HepG2 (cell line): Measurements from ENCODE around the gene ACOT8. TPM values are rescaled to one million over a fixed set of nuclear protein-coding genes. Genes with fewer than 3 reads are reported as not detected.

Experiments
- CC2D1A ChIP-seq: sonication (generic); formaldehyde crosslinking; IDR thresholded peaks from 2 replicates; pipeline ENCODE4 v1.8.1; 2023; ENCODE audit warnings: mild to moderate bottlenecking, missing genetic modification reagents
- ELF3 ChIP-seq: IDR thresholded peaks from 2 replicates; pipeline ENCODE4 v1.6.1; 2016; ENCODE audit warnings: missing genetic modification reagents, missing compliant biosample characterization
- ERF ChIP-seq: IDR thresholded peaks from 2 replicates; pipeline ENCODE4 v1.6.1; 2018; ENCODE audit warnings: missing biosample characterization, missing genetic modification reagents
- GFI1 ChIP-seq: sonication (generic); formaldehyde crosslinking; IDR thresholded peaks from 2 replicates; pipeline ENCODE4 v1.5.0; 2020; ENCODE audit warnings: missing genetic modification reagents, mild to moderate bottlenecking, borderline replicate concordance
- JARID2 ChIP-seq: sonication (generic); formaldehyde crosslinking; IDR thresholded peaks from 2 replicates; pipeline ENCODE4 v1.8.1; 2023; ENCODE audit warnings: missing genetic modification reagents, inconsistent platforms; ENCODE audit not compliant: insufficient replicate concordance
- MEF2D ChIP-seq: sonication (generic); formaldehyde crosslinking; IDR thresholded peaks from 2 replicates; pipeline ENCODE4 v1.5.1; 2020; ENCODE audit warnings: mild to moderate bottlenecking, missing genetic modification reagents
- SOX5 ChIP-seq: IDR thresholded peaks from 2 replicates; pipeline ENCODE4 v1.6.1; 2016; ENCODE audit warnings: borderline replicate concordance
- THAP7 ChIP-seq: sonication (generic); formaldehyde crosslinking; IDR thresholded peaks from 2 replicates; pipeline ENCODE4 v1.8.1; 2023; ENCODE audit warnings: mild to moderate bottlenecking, missing genetic modification reagents
- ZC3H4 ChIP-seq: sonication (generic); formaldehyde crosslinking; IDR thresholded peaks from 2 replicates; pipeline ENCODE4 v1.4.0; 2020; ENCODE audit warnings: missing genetic modification reagents, borderline replicate concordance
- ZNF160 ChIP-seq: sonication (generic); formaldehyde crosslinking; IDR thresholded peaks from 2 replicates; pipeline ENCODE4 v1.8.0; 2022; ENCODE audit warnings: mild to moderate bottlenecking, inconsistent platforms, missing genetic modification reagents
- ZNF383 ChIP-seq: sonication (generic); formaldehyde crosslinking; IDR thresholded peaks from 2 replicates; pipeline ENCODE4 v1.4.0; 2020; ENCODE audit warnings: missing genetic modification reagents, mild to moderate bottlenecking, borderline replicate concordance
- ZNF430 ChIP-seq: sonication (generic); formaldehyde crosslinking; IDR thresholded peaks from 2 replicates; pipeline ENCODE4 v1.9.0; 2021; ENCODE audit warnings: mild to moderate bottlenecking, missing genetic modification reagents
- ZNF614 ChIP-seq: IDR thresholded peaks from 2 replicates; pipeline ENCODE4 v1.6.1; 2018; ENCODE audit warnings: missing biosample characterization, missing genetic modification reagents, inconsistent platforms, borderline replicate concordance
- ZNF746 ChIP-seq: sonication (generic); formaldehyde crosslinking; IDR thresholded peaks from 2 replicates; pipeline ENCODE4 v1.8.0; 2022; ENCODE audit warnings: mild to moderate bottlenecking, missing genetic modification reagents
- ZNF770 ChIP-seq: sonication (generic); formaldehyde crosslinking; IDR thresholded peaks from 2 replicates; pipeline ENCODE4 v1.5.0; 2020; ENCODE audit warnings: mild to moderate bottlenecking, missing genetic modification reagents
- polyA plus RNA-seq, 8 experiments: library from polyadenylated mRNA; depleted of rRNA in 3 of 8; stranded (reverse) in 7 of 8; unstranded in 1 of 8; fragments of >200 nt; fragmentation: Illumina TruSeq in 4 of 8; extraction: Trizol in 4 of 8; gene quantifications; 2 replicates each; pipeline versions ENCODE4 v1.2.1 to v1.2.3, GENCODE V29; 2011 to 2016; ENCODE audit warnings: low read depth in 4 of 8, missing spikeins in 1 of 8, mixed read lengths in 1 of 8; ENCODE audit not compliant: insufficient read depth in 1 of 8
- total RNA-seq, 5 experiments: library from RNA; depleted of rRNA; stranded (reverse); fragments of >200 nt; fragmentation: Illumina TruSeq; extraction: Trizol; gene quantifications; 2 replicates each; pipeline ENCODE4 v1.2.3, GENCODE V29; 2016; ENCODE audit warnings: low read depth in 1 of 5
- TF ChIP-seq, protein P1 (sequence below): sonication (generic); formaldehyde crosslinking; IDR thresholded peaks from 2 replicates; pipeline ENCODE4 v1.5.1; 2020; ENCODE audit warnings: mild to moderate bottlenecking, missing genetic modification reagents
- TF ChIP-seq, protein P2 (sequence below): sonication (generic); formaldehyde crosslinking; conservative IDR thresholded peaks from 2 replicates; pipeline ENCODE4 v1.4.0; 2020; ENCODE audit warnings: missing genetic modification reagents
- TF ChIP-seq, protein P3 (sequence below): sonication (generic); formaldehyde crosslinking; IDR thresholded peaks from 2 replicates; pipeline ENCODE4 v1.4.0; 2020; ENCODE audit warnings: missing genetic modification reagents, borderline replicate concordance

Gene ACOT8
- total and polyA plus RNA-seq, 2 of the 13 experiments (the other 11 are each of a cell fraction or from before 2014, with no cell fraction given): 31.4 to 45.5 TPM

- no peak for TF ChIP-seq THAP7 (CRISPR knock-in tag)
- TF ChIP-seq, protein P1, sequence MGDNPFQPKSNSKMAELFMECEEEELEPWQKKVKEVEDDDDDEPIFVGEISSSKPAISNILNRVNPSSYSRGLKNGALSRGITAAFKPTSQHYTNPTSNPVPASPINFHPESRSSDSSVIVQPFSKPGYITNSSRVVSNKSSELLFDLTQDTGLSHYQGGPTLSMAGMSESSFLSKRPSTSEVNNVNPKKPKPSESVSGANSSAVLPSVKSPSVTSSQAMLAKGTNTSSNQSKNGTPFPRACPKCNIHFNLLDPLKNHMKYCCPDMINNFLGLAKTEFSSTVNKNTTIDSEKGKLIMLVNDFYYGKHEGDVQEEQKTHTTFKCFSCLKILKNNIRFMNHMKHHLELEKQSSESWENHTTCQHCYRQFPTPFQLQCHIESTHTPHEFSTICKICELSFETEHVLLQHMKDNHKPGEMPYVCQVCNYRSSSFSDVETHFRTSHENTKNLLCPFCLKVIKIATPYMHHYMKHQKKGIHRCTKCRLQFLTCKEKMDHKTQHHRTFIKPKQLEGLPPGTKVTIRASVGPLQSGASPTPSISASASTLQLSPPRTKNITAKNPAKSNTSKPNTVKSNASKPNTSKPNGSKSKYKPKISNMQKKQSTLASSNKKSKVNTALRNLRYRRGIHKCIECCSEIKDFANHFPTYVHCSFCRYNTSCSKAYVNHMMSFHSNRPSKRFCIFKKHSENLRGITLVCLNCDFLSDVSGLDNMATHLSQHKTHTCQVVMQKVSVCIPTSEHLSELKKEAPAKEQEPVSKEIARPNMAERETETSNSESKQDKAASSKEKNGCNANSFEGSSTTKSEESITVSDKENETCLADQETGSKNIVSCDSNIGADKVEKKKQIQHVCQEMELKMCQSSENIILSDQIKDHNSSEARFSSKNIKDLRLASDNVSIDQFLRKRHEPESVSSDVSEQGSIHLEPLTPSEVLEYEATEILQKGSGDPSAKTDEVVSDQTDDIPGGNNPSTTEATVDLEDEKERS: 0 out of 2 replicates have a peak, but pooled peaks have one; percentile 24
- no peak for TF ChIP-seq CC2D1A (CRISPR knock-in tag)
- no peak for TF ChIP-seq ZNF746 (CRISPR knock-in tag)
- TF ChIP-seq ZC3H4: no peak
- no peak for TF ChIP-seq ZNF614 (CRISPR knock-in tag)
- TF ChIP-seq ZNF430 (CRISPR knock-in tag): no peak
- 0 out of 2 replicates have a peak, but pooled peaks have one; percentile 21 for TF ChIP-seq ELF3 (CRISPR knock-in tag)
- peak; percentile 69; the same call in 1 of the 2 replicates for TF ChIP-seq MEF2D (CRISPR knock-in tag)
- TF ChIP-seq, protein P2, sequence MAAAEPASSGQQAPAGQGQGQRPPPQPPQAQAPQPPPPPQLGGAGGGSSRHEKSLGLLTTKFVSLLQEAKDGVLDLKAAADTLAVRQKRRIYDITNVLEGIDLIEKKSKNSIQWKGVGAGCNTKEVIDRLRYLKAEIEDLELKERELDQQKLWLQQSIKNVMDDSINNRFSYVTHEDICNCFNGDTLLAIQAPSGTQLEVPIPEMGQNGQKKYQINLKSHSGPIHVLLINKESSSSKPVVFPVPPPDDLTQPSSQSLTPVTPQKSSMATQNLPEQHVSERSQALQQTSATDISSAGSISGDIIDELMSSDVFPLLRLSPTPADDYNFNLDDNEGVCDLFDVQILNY: no peak
- no peak for TF ChIP-seq ZNF770 (CRISPR knock-in tag)
- TF ChIP-seq ZNF160 (CRISPR knock-in tag): no peak
- TF ChIP-seq SOX5: 0 out of 2 replicates have a peak, but pooled peaks have one; percentile 18
- TF ChIP-seq ZNF383: no peak
- 0 out of 2 replicates have a peak, but pooled peaks have one; percentile 22 for TF ChIP-seq ERF (CRISPR knock-in tag)
- no peak for TF ChIP-seq GFI1
- TF ChIP-seq JARID2 (CRISPR knock-in tag): no peak
- TF ChIP-seq, protein P3, sequence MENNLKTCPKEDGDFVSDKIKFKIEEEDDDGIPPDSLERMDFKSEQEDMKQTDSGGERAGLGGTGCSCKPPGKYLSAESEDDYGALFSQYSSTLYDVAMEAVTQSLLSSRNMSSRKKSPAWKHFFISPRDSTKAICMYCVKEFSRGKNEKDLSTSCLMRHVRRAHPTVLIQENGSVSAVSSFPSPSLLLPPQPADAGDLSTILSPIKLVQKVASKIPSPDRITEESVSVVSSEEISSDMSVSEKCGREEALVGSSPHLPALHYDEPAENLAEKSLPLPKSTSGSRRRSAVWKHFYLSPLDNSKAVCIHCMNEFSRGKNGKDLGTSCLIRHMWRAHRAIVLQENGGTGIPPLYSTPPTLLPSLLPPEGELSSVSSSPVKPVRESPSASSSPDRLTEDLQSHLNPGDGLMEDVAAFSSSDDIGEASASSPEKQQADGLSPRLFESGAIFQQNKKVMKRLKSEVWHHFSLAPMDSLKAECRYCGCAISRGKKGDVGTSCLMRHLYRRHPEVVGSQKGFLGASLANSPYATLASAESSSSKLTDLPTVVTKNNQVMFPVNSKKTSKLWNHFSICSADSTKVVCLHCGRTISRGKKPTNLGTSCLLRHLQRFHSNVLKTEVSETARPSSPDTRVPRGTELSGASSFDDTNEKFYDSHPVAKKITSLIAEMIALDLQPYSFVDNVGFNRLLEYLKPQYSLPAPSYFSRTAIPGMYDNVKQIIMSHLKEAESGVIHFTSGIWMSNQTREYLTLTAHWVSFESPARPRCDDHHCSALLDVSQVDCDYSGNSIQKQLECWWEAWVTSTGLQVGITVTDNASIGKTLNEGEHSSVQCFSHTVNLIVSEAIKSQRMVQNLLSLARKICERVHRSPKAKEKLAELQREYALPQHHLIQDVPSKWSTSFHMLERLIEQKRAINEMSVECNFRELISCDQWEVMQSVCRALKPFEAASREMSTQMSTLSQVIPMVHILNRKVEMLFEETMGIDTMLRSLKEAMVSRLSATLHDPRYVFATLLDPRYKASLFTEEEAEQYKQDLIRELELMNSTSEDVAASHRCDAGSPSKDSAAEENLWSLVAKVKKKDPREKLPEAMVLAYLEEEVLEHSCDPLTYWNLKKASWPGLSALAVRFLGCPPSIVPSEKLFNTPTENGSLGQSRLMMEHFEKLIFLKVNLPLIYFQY (CRISPR knock-in tag): no peak
Measured at GRCh38 chr20:45872626-45873025, 15.4 kb upstream of the ACOT8 start (continued).
